Measurements from ENCODE around the gene DCST2.

DNA sequence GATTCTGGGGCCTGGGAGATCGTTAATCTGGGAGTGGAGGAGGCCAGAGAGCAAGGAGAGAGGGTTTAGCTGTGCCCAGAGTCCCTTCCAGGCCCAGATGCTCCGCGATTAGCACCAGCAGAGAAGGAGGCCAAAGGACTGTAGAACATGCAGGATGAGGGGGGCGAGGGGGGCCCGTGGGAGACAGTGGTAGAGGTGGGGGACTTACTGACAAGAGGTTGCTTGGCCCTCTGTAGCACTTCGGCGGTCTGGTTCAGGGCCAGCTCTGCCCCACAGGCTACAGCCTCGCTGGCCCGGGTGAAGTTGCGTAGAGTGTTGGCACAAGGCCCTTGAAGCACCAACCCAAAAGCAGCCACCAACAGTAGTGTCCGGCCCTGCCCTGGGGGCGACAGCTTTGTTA, 695 bp downstream of the DCST2 start:
- TF ChIP-seq, protein P1, sequence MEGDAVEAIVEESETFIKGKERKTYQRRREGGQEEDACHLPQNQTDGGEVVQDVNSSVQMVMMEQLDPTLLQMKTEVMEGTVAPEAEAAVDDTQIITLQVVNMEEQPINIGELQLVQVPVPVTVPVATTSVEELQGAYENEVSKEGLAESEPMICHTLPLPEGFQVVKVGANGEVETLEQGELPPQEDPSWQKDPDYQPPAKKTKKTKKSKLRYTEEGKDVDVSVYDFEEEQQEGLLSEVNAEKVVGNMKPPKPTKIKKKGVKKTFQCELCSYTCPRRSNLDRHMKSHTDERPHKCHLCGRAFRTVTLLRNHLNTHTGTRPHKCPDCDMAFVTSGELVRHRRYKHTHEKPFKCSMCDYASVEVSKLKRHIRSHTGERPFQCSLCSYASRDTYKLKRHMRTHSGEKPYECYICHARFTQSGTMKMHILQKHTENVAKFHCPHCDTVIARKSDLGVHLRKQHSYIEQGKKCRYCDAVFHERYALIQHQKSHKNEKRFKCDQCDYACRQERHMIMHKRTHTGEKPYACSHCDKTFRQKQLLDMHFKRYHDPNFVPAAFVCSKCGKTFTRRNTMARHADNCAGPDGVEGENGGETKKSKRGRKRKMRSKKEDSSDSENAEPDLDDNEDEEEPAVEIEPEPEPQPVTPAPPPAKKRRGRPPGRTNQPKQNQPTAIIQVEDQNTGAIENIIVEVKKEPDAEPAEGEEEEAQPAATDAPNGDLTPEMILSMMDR (IDR thresholded peaks at IDR 0.05): no peak
- no peak for TF ChIP-seq EP300 (IDR thresholded peaks at IDR 0.05)
- TF ChIP-seq POLR2A (IDR thresholded peaks at IDR 0.05): no peak
